Small intestine (tissue), 7 donors: Measurements from ENCODE around the gene SCN4B. TPM values are rescaled to one million over a fixed set of nuclear protein-coding genes. Genes with fewer than 3 reads are reported as not detected.

Experiments used
- DNase-seq, 2 donors: peaks; one replicate each; pipeline versions ENCODE4 v3.0.0 to v3.0.0-alpha.2; 2013
- FAIRE-seq: peaks from 2 replicates; lab custom pipeline; 2012; peaks lifted over from hg19 to GRCh38; lab: Jason Lieb, UNC
- H3K27ac ChIP-seq, 3 donors: one replicate each; pipeline ENCODE4 v1.5.1; 2013; ENCODE audit warnings: low read length in 2 of 3, mild to moderate bottlenecking in 2 of 3, control low read depth in 1 of 3, inconsistent platforms in 1 of 3, low read depth in 1 of 3, moderate library complexity in 1 of 3
- H3K27me3 ChIP-seq, 3 donors: one replicate each; pipeline ENCODE4 v1.6.1; 2013; ENCODE audit warnings: low read length in 3 of 3, inconsistent platforms in 1 of 3; ENCODE audit not compliant: control insufficient read depth in 3 of 3, insufficient read depth in 3 of 3
- H3K36me3 ChIP-seq, 3 donors: one replicate each; pipeline ENCODE4 v1.6.1; 2013; ENCODE audit warnings: low read length in 3 of 3, inconsistent platforms in 1 of 3, low read depth in 1 of 3, mild to moderate bottlenecking in 1 of 3, moderate library complexity in 1 of 3; ENCODE audit not compliant: control insufficient read depth in 3 of 3, insufficient read depth in 2 of 3
- H3K4me1 ChIP-seq, 3 donors: one replicate each; pipeline ENCODE4 v1.6.1; 2013; ENCODE audit warnings: low read length in 2 of 3, inconsistent platforms in 1 of 3, low read depth in 1 of 3, mild to moderate bottlenecking in 1 of 3, moderate library complexity in 1 of 3; ENCODE audit not compliant: control insufficient read depth in 3 of 3, insufficient read depth in 2 of 3
- H3K4me3 ChIP-seq, 3 donors: one replicate each; pipeline ENCODE4 v1.5.1; 2013; ENCODE audit warnings: low read length in 3 of 3, control low read depth in 1 of 3, inconsistent platforms in 1 of 3, low read depth in 1 of 3, mild to moderate bottlenecking in 1 of 3, moderate library complexity in 1 of 3
- H3K9me3 ChIP-seq, 2 donors: one replicate each; pipeline ENCODE4 v1.6.1; 2013; ENCODE audit warnings: low read depth in 1 of 2, low read length in 1 of 2; ENCODE audit not compliant: control insufficient read depth in 2 of 2, insufficient read depth in 1 of 2
- WGBS, 3 donors: extraction: QIAGEN DNeasy Blood & Tissue Kit; methylation state at CpG; one replicate each; pipeline ENCODE4 v1.1.7; 2013; 5-methylcytosine and 5-hydroxymethylcytosine counted together
- polyA plus RNA-seq, 4 donors: library from polyadenylated mRNA; stranded (reverse) in 3 of 4; unstranded in 1 of 4; fragments of 200-250 nt in 3 of 4; fragments of 120-200 nt in 1 of 4; gene quantifications; one replicate each; pipeline versions ENCODE4 v1.2.1 to v1.2.3, GENCODE V29; 2013
- donor health status: healthy with polysubstance abuse.
- donor health status: control.
- donor health status: control.
- donor health status: Bipolar disorder and iron deficiency.
- donor health status: healthy.

SCN4B gene
- polyA plus RNA-seq, 4 donors, result 0.45 to 3.8 (median 2.1) TPM

GRCh38 chr11:118135796-118136165 lies 16.8 kb downstream of the SCN4B start:
- H3K4me3 ChIP-seq, result no peak overlapping the region
- DNase-seq (no peak), FAIRE-seq (no peak)
- H3K27ac ChIP-seq, result no peak overlapping the region
- H3K36me3 ChIP-seq, result peaks cover 0 to 5% (median 0%) of the 10 kb centered on the region in 3 donors
- 53 to 78% (median 62%) methylated on average over 4 to 5 of the region's 5 CpGs for WGBS, 3 donors
- peaks cover 0 to 31% (median 0%) of the 10 kb centered on the region in 3 donors for H3K27me3 ChIP-seq
- no peaks in the 10 kb centered on the region for H3K4me1 ChIP-seq
- H3K9me3 ChIP-seq, result no peaks in the 10 kb centered on the region

- H3K27me3 ChIP-seq, result peaks cover 0 to 28% (median 0%) of the 10 kb centered on the region in 3 donors
- no peak overlapping the region for H3K27ac ChIP-seq
- H3K4me1 ChIP-seq, result no peaks in the 10 kb centered on the region
- no peak for FAIRE-seq
- H3K36me3 ChIP-seq, result peaks cover 0 to 5% (median 0%) of the 10 kb centered on the region in 3 donors
- DNase-seq, result no peak
- no peaks in the 10 kb centered on the region for H3K9me3 ChIP-seq
- WGBS, 3 donors, result 56 to 79% (median 65%) methylated on average over 7 of the region's 7 CpGs
- no peak overlapping the region for H3K4me3 ChIP-seq
These were observed 17.4 kb downstream of the SCN4B start for GRCh38 chr11:118135051-118135795.

GRCh38 chr11:118133816-118134215 lies 18.8 kb downstream of the SCN4B start:
- DNase-seq (no peak), FAIRE-seq (no peak)
- H3K9me3 ChIP-seq, result no peaks in the 10 kb centered on the region

GRCh38 chr11:118132385-118133151 lies 20.1 kb downstream of the SCN4B start:
- H3K9me3 ChIP-seq, result no peaks in the 10 kb centered on the region
- peaks cover 0 to 12% (median 0%) of the 10 kb centered on the region in 3 donors for H3K27me3 ChIP-seq
- 73 to 81% (median 75%) methylated on average over 15 of the region's 15 CpGs for WGBS, 3 donors
- no peak overlapping the region for H3K27ac ChIP-seq
- H3K4me1 ChIP-seq, result no peaks in the 10 kb centered on the region
- FAIRE-seq, result no peak
- no peak overlapping the region for H3K4me3 ChIP-seq
- peaks cover 0 to 5% (median 0%) of the 10 kb centered on the region in 3 donors for H3K36me3 ChIP-seq
- no peak for DNase-seq

More at GRCh38 chr11:118133816-118134215, 18.8 kb downstream of the SCN4B start:
- Histone ChIP-seq H3K27ac (no peak overlapping the region), H3K4me3 (no peak overlapping the region), H3K27me3 (peaks cover 0 to 22% (median 0%) of the 10 kb centered on the region in 3 donors), H3K36me3 (peaks cover 0 to 5% (median 0%) of the 10 kb centered on the region in 3 donors), H3K4me1 (no peaks in the 10 kb centered on the region)
- WGBS, 3 donors, result 92 to 96% (median 94%) methylated on average over 10 of the region's 10 CpGs

- 68 to 90% (median 75%) methylated on average over 6 of the region's 6 CpGs for WGBS, 3 donors
- no peak for DNase-seq
- Histone ChIP-seq H3K9me3 (no peaks in the 10 kb centered on the region), H3K36me3 (peaks cover 0 to 14% (median 0%) of the 10 kb centered on the region in 3 donors), H3K4me1 (no peaks in the 10 kb centered on the region), H3K27ac (no peak overlapping the region), H3K4me3 (no peak overlapping the region), H3K27me3 (no peaks in the 10 kb centered on the region)
- no peak for FAIRE-seq
These were observed 23.0 kb downstream of the SCN4B start for GRCh38 chr11:118129471-118130172.

- Histone ChIP-seq H3K27me3 (no peaks in the 10 kb centered on the region), H3K36me3 (peaks cover 0 to 14% (median 0%) of the 10 kb centered on the region in 3 donors), H3K9me3 (no peaks in the 10 kb centered on the region), H3K4me1 (no peaks in the 10 kb centered on the region), H3K4me3 (no peak overlapping the region), H3K27ac (no peak overlapping the region)
- DNase-seq (no peak), FAIRE-seq (no peak)
- WGBS, 3 donors, result 70 to 78% (median 73%) methylated on average over 11 of the region's 11 CpGs
These were observed 23.7 kb downstream of the SCN4B start for GRCh38 chr11:118128721-118129470.

- no peaks in the 10 kb centered on the region for H3K27me3 ChIP-seq
- peaks cover 0 to 14% (median 0%) of the 10 kb centered on the region in 3 donors for H3K36me3 ChIP-seq
- FAIRE-seq (no peak), DNase-seq (no peak)
- H3K27ac ChIP-seq, result no peak overlapping the region
- H3K4me3 ChIP-seq, result no peak overlapping the region
- no peaks in the 10 kb centered on the region for H3K4me1 ChIP-seq
- 72 to 77% (median 76%) methylated on average over 4 of the region's 4 CpGs for WGBS, 3 donors
- no peaks in the 10 kb centered on the region for H3K9me3 ChIP-seq
These were observed 24.3 kb downstream of the SCN4B start for GRCh38 chr11:118128310-118128709.
